ENCODE measurements around the gene SLC3A2.

The SLC3A2 gene

DNA sequence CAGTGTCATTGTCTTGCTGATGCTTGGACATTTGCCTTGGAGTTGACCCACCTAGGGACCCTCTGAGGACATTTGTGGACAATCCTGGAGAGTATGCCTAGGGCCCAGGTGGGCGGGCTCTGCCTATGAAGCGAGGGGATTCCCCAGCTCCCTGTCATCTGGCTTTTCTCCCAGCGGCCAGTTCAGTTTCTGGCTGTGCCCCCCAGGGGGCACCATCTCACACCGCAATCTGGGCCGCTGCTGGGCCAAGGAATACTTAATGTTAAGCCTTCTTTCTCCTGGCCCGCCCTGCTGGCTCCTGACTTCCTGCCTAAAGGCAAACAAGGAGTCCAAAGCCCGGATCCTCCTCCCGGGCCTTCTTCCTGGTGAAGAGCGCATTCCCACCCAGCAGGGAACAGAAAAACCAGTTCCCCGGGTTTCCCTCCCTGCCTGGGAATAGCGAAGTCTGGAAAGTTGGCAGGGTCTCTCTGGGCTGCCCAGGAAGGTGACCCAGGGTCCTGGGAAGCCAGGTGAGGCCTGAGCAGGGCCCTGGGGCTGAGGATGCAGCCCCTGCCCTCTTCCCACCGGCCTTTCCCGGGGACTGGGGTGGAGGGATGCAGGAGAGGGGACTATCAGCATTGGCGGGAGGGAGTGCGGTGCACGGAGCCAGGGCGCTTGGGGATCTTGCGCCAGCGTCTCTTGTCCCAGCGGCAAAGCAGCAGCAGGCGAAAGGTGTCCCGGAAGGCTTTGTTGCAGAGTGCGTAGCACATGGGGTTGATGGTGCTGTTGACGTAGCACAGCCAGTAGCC is 28.6 kb downstream of the SLC3A2 start:
- no peak for DNase-seq (ENCODE audit: low read depth in 2 of 3, low spot score in 2 of 3)

DNA sequence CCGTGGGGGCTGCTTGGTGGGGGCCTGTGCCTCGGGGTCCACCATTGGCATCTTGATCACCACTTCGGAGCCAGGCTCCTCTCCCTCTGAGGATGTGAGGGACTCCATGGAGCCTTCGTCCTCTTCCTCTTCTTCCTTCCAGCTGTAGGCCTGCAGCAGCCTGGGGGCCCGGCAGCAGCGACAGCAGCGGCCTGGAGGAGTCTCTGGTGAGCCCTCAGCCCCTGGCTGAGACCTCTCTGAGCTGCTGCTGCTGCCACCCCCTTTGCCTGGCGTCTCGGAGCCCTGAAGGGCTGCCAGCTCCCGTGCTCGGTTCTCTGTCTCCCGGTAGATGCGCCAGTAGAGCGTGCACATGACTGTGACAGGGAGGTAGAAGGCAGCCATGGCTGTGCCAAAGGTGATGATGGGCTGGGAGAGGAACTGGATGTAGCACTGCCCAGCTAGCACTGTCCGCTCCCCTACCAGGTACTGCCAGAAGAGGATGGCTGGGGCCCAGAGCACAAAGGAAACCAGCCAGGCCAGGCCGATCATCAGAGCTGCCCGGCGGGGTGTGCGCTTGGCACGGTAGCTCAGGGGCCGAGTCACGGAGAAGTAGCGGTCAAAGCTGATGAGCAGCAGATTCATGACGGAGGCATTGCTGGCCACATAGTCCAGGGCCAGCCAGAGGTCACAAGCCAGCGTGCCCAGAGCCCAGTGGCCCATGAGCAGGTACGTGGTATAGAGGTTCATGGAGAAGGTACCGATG is 29.6 kb downstream of the SLC3A2 start:
- no peak for DNase-seq (ENCODE audit: low read depth in 2 of 3, low spot score in 2 of 3)

DNA sequence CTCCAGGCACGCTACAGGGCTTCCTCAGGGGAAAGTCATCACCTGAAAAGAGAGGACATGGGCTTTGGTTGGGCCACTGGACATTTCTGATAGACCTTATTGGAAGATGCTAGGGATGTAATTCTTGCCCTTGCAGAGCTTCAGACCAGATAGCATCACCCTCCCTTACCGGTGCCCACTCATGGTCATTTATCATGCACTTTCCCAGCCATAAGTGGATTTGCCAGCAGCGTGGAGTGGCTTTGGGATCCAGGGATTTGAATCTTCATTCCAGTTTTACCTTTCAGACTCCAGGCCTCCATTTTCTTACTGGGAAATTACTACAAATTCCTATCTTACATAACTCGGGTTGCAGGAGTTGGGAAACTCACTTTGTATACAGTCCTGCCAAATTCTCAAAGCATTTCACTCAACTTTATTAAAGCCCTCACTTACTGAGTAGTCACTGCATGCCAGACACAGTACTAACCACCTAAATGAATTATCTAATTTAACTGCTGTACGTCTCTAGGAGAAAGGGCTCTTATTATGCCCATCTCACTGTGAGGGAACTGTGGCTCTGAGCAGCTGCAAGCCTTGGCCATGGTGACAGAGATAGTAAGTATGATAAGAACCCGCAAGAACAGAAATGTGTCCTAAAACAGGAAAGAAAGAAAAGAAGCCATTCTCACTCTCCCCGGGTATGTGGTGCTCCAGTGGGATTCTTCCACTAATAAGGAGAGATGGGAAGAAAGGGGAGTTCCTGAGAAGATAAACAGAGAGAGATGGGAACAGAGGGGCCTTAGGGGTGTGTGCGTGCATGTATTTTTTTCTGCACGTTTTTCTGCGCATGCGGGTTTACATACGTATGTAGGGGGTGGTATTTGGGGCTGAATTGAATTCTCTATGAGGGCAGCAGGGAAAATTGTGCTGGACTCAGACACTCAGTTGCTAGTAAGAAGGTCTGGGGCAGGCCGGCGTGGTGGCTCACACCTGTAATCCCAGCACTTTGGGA is 30.7 kb downstream of the SLC3A2 start:
- DNase-seq (ENCODE audit: low read depth in 2 of 3, low spot score in 2 of 3): no peak

DNA sequence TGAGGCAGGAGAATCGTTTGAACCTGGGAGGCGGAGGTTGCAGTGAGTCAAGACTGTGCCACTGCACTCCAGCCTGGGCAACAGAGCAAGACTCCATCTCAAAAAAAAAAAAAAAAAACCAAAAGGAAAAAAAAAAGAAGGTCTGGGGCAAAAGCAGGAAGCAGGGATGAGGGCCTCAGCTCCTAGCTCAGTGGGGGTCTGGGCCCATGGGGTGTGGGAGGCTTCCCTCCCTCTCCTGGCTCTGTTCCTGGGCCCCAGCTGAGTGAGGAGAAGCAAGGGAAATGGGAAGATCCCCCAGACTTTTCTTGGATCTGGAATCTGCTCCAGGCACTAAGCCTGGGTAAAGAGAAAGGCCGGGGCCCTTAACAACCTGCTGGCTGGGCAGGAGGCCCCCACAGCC is 31.6 kb downstream of the SLC3A2 start:
- no peak for DNase-seq (ENCODE audit: low read depth in 2 of 3, low spot score in 2 of 3)

DNA sequence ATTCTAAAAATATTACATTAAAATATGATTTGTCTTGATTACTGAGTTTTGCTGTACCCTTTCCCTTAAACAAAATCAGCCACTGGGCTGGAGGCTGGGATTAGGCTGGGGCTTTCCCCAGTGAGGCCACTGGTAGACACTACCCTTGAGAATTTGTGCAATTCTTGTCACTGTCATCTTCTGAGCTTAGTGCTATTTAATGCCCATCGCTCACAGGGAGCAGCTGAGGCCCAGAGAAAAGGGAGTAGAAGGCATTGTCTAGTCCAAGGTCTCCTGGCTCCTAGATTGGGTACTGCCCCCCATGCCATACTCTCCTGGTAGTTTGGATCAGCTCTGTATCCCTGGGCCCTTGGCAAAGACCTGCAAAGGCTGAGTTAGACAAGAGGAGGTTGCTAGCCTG is 33.7 kb downstream of the SLC3A2 start:
- DNase-seq (ENCODE audit: low read depth in 2 of 3, low spot score in 2 of 3): no peak

DNA sequence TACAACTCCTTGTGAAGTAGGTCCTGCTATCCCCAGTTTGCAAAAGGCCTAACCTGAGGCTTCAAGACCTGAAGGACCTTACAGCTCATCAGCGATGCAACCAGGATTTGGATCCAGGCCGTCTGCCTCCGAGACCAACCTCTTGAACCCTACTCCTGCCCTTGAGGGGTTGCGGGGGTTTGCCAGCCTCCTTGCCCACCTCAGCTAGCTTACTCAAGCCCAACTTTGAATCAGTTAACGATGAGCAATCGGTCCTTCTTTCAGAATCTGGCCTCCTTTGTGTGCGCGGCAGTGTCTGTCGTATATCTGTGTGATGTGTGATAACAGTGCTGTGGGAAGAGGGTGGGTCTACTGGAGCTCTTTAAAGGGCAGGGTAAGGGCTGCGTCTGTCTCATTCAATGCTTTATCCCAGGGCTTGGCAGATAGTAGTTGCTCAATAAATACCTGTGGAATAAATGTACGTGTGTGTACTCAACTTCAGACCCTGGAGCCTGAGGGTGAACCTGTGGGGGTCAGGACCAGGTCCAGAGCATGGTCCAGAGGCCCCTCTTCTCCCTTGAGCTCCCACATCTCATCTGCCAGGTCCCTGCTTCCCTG is 37.3 kb downstream of the SLC3A2 start:
- no peak for DNase-seq (ENCODE audit: low read depth in 2 of 3, low spot score in 2 of 3)

DNA sequence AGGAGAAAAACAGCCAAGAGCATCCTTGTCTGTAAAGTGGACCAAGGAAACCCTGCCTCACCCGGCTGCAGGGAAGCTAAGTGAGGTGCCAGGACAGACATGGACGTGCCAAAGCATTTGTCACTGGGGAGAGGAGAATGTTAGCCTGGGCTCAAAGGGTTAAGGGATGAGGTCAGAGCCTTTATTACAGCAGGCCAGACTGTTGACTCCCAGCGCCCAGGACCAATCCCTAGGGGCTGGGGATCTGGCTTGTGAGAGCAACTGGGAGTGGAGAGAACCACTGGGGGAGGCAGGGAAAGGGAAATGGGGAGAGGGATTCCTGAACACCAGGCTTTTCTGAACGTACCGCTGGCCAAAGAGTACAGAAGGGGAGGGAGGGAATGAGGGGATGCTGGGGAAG is 37.8 kb downstream of the SLC3A2 start:
- no peak for DNase-seq (ENCODE audit: low read depth in 2 of 3, low spot score in 2 of 3)

DNA sequence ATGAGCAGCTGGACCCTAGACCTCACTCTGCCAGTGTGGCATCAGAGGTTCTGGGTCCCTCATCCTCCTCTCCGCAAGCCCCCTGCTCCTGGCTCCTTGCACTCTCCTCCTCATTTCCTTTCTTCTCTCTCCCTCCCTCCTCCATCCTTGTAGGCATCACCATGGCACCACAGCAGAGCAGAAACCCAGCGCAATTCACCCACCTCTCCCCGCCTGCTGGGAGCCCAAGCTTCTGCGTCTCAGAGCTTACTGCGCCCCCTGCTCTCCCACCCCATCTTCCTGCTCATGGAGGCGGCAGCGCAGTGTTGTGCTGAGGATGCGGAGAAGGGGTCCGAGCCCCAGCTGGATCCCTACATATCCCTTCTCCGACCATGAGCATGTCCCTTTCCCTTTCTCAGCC is 38.8 kb downstream of the SLC3A2 start:
- no peak for DNase-seq (ENCODE audit: low read depth in 2 of 3, low spot score in 2 of 3)

DNA sequence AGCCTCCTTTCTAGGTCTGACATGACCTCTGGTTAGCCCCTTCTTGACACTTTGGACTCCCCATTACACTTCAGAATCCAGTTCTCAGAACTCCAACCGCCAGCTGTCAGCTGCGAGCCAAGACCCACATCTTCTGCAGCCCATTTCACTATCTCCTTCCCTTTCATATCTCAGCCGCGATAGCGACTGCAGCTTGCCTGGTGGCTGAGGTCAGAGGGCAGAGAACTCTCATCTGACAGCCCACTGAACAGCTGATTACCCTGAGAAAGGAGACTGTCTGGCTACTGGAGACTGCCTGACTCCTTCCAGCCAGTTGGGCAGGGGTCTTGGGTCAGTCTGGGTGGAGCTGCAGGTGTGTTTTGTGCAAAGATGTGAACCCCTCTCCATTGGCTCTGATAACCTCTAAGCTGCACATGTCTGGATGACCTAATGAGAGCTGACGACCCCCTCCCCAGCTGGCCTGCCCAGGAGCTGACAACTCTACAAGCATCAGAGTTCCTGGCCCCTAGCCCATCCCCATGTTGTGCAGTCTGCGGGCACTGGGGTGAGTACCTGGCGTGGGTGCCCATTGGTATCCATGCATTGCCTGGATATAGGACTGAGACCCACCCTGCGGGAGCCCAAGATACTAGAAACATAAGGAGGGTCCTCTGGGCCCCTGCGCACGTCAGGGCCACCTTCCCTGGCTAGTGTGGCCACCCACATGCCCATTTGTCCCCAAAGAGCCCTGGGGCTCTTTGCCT is 39.4 kb downstream of the SLC3A2 start:
- DNase-seq (ENCODE audit: low read depth in 2 of 3, low spot score in 2 of 3): no peak

DNA sequence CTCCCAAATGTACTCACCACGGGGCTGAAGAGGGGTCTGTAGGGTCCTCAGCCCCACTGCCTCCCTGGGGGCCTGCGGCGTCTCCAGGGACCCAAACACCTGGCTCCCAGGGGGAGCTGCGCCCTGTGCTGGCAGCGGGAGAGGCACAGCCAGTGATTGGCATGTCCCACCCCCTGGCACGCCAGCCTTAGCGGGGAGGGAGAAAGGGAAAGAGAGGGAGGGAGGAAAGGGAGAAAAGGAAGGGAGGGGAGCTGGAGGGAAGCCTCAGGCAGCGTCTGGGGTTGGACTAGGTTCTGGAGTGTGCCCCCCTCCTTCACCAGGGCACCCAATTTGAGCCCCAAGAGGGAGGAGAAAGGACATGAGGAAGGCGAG is 40.5 kb downstream of the SLC3A2 start, which contains the start of gene CHRM1:
Gene CHRM1 (minus strand): TSS at position 163 of the 372 bp plus-strand sequence. CDS start 10,263 bp downstream, outside the sequence.
- DNase-seq (ENCODE audit: low read depth in 2 of 3, low spot score in 2 of 3): no peak

DNA sequence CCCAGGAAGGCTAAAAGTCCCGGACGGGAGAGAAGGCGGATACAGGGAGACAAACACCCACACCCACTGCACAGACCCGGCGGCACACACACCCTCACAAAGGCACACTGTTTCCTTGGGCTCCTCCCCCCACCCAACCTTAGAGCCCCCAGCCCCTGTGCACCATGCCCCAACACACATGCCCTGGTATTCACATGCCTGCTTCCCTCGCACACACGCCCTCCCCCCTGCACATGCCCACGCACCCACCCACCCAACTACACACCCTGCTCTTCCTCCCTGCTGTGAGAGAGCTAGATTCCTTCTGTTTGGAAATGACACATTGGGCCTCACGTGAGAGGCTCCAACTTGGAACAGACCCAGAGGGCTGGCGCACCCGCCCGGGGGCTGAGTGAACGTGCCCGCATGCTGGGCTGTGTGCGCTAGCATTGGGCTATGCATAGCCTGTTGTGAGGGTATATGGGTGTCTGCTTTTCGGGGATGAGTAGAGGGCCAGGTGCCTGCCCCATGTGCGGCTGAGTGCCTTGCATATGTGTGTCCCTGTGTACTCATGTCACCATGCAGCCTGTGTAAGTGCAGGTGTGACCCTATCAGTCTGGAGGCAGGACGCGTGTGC is 41.0 kb downstream of the SLC3A2 start:
- DNase-seq (ENCODE audit: low read depth in 2 of 3, low spot score in 2 of 3): no peak

DNA sequence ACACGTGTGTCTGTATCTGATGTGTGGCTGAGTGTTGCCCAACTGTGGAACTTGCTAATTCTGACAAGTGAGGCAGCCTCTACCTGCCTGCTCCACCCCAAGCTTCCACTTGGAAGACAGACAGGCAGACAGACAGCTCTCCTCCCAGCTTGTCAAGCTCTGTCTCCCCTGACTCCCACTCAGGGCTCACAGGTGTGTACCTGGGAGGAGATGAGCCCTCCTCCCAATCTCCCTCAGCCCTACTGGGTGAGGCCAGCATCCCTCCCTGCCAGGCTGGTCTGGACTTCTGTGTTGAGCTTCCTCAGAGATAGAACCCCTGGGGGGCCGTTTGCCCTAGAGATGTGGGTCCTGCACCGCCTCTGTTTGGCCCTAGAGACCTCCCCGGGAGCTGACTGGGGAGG is 41.5 kb downstream of the SLC3A2 start:
- DNase-seq (ENCODE audit: low read depth in 2 of 3, low spot score in 2 of 3): no peak

DNA sequence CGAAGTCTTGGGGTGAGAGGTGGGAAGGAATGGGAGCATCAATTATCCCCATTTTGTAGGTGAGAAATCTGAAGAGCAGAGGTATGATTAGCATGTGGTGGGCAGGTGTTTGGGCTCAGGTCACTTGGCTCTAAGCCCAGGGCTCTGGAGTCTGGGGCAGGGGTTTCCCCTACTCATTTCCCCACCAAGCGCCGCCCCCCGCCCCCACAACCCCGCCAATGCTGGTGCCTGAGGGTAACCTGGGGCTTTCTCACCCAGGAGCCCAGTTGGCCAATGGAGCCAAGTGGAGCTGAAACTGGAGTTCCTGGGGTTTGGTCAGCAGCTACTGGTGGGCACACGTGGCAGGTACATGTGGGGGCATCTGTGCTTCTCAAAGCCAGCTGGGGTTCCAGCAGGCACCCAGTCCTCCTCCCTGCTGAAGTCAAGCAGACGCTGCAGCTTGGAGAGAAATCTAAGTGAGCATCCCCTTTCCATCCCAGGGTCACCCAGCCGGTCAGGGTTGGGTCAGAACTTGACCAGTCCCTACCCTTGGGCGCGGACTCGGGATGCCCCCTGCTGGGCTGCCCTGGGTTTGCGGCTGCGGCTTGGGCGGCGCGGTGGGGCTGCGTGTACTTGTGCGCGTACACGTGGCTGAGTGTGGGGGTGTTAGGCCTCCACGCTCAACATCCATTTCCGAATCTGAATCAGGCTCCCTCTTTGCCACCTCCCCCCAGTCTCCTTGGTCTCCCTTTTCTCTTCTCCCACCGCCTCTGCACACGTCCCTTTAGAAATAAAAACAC is 42.1 kb downstream of the SLC3A2 start:
- DNase-seq (ENCODE audit: low read depth in 2 of 3, low spot score in 2 of 3): peak in 1 of 3 experiments; percentile 30

DNA sequence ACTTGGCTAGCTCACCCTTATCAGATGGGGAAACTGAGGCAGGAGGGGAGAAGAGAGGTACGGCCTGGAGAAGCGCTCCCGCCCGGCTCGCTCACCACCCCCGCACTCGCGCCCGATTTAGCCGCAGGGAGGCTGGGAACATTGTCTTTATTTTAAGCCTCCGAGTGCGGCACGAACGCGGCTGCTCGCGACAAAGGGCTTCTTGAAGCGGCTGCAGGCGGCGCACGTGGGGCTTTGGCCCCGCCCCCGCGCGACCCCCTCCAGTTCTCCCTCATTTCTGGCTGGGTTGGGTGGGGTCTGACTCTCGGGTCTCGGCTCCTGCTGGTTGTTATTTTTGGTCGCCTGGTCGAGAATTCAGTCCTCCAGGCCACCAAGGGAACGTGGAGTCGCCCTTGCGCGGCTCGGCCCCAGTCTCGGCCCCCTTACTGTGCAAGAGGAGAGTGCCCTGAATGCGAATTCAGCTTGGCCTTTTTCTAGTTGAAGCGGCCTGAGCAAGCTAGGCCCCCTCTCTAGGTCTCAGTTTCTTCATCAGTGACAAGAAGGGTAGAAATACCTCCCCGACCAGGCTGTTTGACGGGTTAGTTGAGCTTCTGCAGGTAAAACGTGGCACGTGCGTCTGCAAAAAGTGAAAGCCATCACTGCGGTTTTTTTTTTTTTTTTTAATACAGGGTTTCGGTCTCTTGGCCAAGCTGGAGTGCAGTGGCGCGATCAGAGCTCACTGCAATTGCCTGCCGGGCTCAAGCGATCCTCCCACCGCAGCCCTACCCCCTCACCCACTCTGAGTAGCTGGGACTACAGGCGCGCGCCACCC is 43.1 kb downstream of the SLC3A2 start:
- DNase-seq (ENCODE audit: low read depth in 2 of 3, low spot score in 2 of 3): no peak

DNA sequence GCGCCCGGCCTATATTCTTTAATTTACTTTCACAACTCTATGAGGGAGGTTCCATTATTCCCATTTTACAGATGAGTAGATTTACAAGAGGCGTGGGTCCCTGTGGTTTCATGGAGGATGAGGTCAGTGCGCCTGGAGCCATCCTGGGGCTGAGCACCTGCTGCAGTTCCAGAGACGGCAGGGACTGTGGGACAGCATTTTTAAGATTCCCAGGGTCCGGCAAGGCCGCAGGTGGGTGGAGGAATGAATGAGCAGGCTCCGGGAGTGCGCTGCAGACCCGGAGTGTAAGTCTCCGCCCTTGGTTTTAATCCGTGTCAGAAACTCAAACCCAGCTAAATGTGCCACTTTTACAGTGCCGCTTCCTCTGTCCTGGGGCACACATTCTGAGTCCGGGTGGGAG is 44.6 kb downstream of the SLC3A2 start:
- DNase-seq (ENCODE audit: low read depth in 2 of 3, low spot score in 2 of 3): no peak

DNA sequence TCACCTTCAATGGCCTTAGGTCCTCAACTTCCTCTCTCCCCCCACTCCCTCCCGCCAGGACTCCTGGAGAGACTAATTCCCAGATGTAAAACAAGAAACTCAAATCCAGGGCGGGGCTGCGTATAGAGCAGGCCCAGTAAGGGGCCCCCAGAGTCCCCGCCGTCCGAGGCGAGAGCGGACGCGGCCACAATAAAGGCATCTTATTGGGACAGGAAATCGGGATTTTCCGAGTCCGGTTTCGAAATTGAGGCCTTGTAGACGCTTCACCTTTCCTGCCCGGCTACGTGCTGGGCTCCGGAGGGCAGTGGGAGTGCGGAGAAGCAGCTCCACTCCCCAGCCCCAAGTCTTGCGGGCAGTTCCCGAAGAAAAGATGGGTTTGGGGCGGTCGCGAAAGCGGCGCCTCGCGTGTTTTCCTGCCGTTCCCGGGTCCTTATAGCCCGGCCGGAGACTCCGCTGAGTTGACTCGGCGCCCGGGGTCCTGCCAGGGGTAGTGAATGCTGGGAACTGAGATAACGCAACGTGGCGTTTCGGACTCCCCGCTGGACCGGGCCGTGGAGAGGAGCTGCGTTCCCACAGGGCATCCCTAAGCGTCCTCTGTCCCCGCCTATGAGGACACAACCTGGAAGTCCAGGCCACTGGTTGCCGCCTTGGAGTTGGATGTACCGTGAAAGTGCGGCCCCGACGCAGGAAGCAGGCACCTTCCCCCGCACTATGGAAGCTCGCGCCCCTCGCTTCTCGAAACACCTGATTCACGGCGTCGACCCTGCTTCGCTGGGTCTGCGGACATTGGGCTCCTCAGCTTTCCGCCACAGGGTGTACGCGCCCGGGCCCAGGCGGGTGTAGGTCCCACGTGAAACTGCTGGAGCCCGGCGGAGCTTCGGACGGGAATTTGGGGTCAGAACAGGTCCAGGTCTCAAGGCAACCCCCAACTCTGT is 45.3 kb downstream of the SLC3A2 start:
- no peak for DNase-seq (ENCODE audit: low read depth in 2 of 3, low spot score in 2 of 3)
